HepG2 (cell line): ENCODE measurements around the gene CACNA1H. TPM values are rescaled to one million over a fixed set of nuclear protein-coding genes. Genes with fewer than 3 reads are reported as not detected.

Experiments
- ATAC-seq: fragments of 200-7000 bp; cut with Tn5 transposase; 3 replicates; pipeline ENCODE4 v1.9.1; 2020; ENCODE audit warnings: mild to moderate bottlenecking, moderate library complexity
- BruUV-seq: library from RNA; stranded (reverse); fragments of 400-500 nt; replicated peaks from 2 replicates; lab custom pipeline; 2021; lab: Mats Ljungman, UMichigan
- CTCF ChIA-PET: fragments of 300-600 bp; formaldehyde crosslinking; extraction: SDS; loops from one replicate; lab custom pipeline; 2021; ENCODE audit warnings: low total read pairs, inconsistent platforms, low intra/inter-chr PET ratio; lab: Yijun Ruan, JAX
- POLR2A ChIA-PET: fragments of 350-600 bp; sonication (Branson Sonifier 250); formaldehyde crosslinking; loops from one replicate; lab custom pipeline; 2020; ENCODE audit warnings: antibody characterized with exemption, inconsistent platforms; lab: Yijun Ruan, JAX
- DNase-seq: peaks from one replicate; pipeline ENCODE4 v3.0.0-alpha.2; 2015; ENCODE audit warnings: low spot score
- FAIRE-seq: peaks from 3 replicates; lab custom pipeline; 2011; peaks lifted over from hg19 to GRCh38; lab: Jason Lieb, UNC
- H2AFZ ChIP-seq: one replicate; pipeline ENCODE4 v1.6.1; 2011; ENCODE audit warnings: low read length, inconsistent platforms
- H3K27ac ChIP-seq: fragments of 300-600 bp; 3 replicates; pipeline ENCODE4 v1.8.0; 2011; ENCODE audit warnings: mixed run types, mild to moderate bottlenecking, mixed read lengths, low read length, inconsistent platforms; ENCODE audit not compliant: insufficient read depth; ENCODE audit errors: extremely low read length
- H3K27me3 ChIP-seq, 2 experiments: fragments of 200-600 bp in 1 of 2; 2 replicates in 1 of 2; 3 replicates in 1 of 2; pipeline versions ENCODE4 v1.6.0 to v1.8.0; 2011; ENCODE audit warnings: low read length in 2 of 2, mild to moderate bottlenecking in 2 of 2, moderate library complexity in 2 of 2, inconsistent platforms in 1 of 2; ENCODE audit not compliant: insufficient read depth in 2 of 2, control insufficient read depth in 1 of 2
- H3K36me3 ChIP-seq, 2 experiments: fragments of 200-600 bp in 1 of 2; replicated peaks in 1 of 2; 2 replicates in 1 of 2; 3 replicates in 1 of 2; pipeline versions ENCODE4 v1.5.1 to v1.8.0; 2011; ENCODE audit warnings: low read length in 2 of 2, inconsistent platforms in 1 of 2; ENCODE audit not compliant: insufficient read depth in 2 of 2, control insufficient read depth in 1 of 2
- H3K4me1 ChIP-seq: 2 replicates; pipeline ENCODE4 v1.5.1; 2012; ENCODE audit warnings: low read length, inconsistent platforms; ENCODE audit not compliant: insufficient read depth
- H3K4me2 ChIP-seq: 2 replicates; pipeline ENCODE4 v1.6.0; 2011; ENCODE audit warnings: low read depth, low read length, inconsistent platforms
- H3K4me3 ChIP-seq, 3 experiments: fragments of 200-600 bp in 1 of 3; sonication (generic), shearing (Covaris generic) in 1 of 3; replicated peaks in 1 of 3; 2 replicates each; pipeline ENCODE4 v1.5.1; 2011 to 2016; ENCODE audit warnings: low read length in 3 of 3, inconsistent platforms in 2 of 3, low read depth in 2 of 3, mild to moderate bottlenecking in 2 of 3, control low read depth in 1 of 3, mixed read lengths in 1 of 3; ENCODE audit not compliant: insufficient read depth in 1 of 3
- H3K79me2 ChIP-seq: one replicate; pipeline ENCODE4 v1.6.1; 2011; ENCODE audit warnings: low read length, inconsistent platforms; ENCODE audit not compliant: insufficient read depth
- H3K9ac ChIP-seq: 2 replicates; pipeline ENCODE4 v1.6.0; 2011; ENCODE audit warnings: mild to moderate bottlenecking, low read depth, low read length, inconsistent platforms; ENCODE audit not compliant: insufficient read depth
- H3K9me3 ChIP-seq: 2 replicates; pipeline ENCODE4 v1.5.1; 2012; ENCODE audit warnings: mild to moderate bottlenecking, low read length
- H4K20me1 ChIP-seq: 2 replicates; pipeline ENCODE4 v1.6.0; 2011; ENCODE audit warnings: inconsistent platforms, mild to moderate bottlenecking, low read length, moderate library complexity; ENCODE audit not compliant: insufficient read depth
- LBX2 ChIP-seq: sonication (generic); formaldehyde crosslinking; IDR thresholded peaks from 2 replicates; pipeline ENCODE4 v1.5.0; 2020; ENCODE audit warnings: missing genetic modification reagents, mild to moderate bottlenecking, borderline replicate concordance
- NKX3-1 ChIP-seq: sonication (generic); formaldehyde crosslinking; IDR thresholded peaks from 2 replicates; pipeline ENCODE4 v1.5.0; 2020; ENCODE audit warnings: missing genetic modification reagents
- RCOR2 ChIP-seq: IDR thresholded peaks from 2 replicates; pipeline ENCODE4 v1.6.1; 2016; ENCODE audit warnings: missing biosample characterization, missing genetic modification reagents
- REPIN1 ChIP-seq: sonication (generic); formaldehyde crosslinking; IDR thresholded peaks from 2 replicates; pipeline ENCODE4 v1.8.0; 2022; ENCODE audit warnings: missing genetic modification reagents, low read depth, mild to moderate bottlenecking, borderline replicate concordance
- U2AF2 ChIP-seq: fragments of 200-400 bp; formaldehyde crosslinking; IDR thresholded peaks from 2 replicates; pipeline ENCODE4 v1.6.1; 2017; ENCODE audit warnings: low read depth, mild to moderate bottlenecking, low read length
- ZBTB43 ChIP-seq: sonication (generic); formaldehyde crosslinking; conservative IDR thresholded peaks from 2 replicates; pipeline ENCODE4 v1.4.0; 2020; ENCODE audit warnings: missing genetic modification reagents
- ZNF232 ChIP-seq: sonication (generic); formaldehyde crosslinking; IDR thresholded peaks from 2 replicates; pipeline ENCODE4 v1.4.0; 2020; ENCODE audit warnings: missing genetic modification reagents, borderline replicate concordance
- ZNF496 ChIP-seq: sonication (generic); formaldehyde crosslinking; IDR thresholded peaks from 2 replicates; pipeline ENCODE4 v1.8.1; 2023; ENCODE audit warnings: mild to moderate bottlenecking, moderate library complexity, missing genetic modification reagents; ENCODE audit not compliant: insufficient replicate concordance
- ZNF639 ChIP-seq: conservative IDR thresholded peaks from 2 replicates; pipeline ENCODE4 v1.6.1; 2018; ENCODE audit warnings: missing genetic modification reagents
- ZZZ3 ChIP-seq: sonication (generic); formaldehyde crosslinking; IDR thresholded peaks from 2 replicates; pipeline ENCODE4 v1.4.0; 2020; ENCODE audit warnings: missing genetic modification reagents, mild to moderate bottlenecking, borderline replicate concordance
- WGBS: methylation state at CpG from one replicate; pipeline ENCODE4 v1.1.6; 2017; ENCODE audit warnings: low lambda C conversion rate; 5-methylcytosine and 5-hydroxymethylcytosine counted together
- in situ Hi-C: cut with HindIII; loops from 2 replicates; pipeline ENCODE4 v1.10.0; 2017; ENCODE audit warnings: low pct_unique_long_range_greater_than_20kb; ENCODE audit not compliant: extremely low pct_ligation_motif_present
- intact Hi-C: fragments of 100-400 bp; cut with micrococcal nuclease; formaldehyde crosslinking; loops from one replicate; pipeline ENCODE4 v1.10.0; 2022; ENCODE audit not compliant: unreplicated experiment
- polyA plus RNA-seq, 8 experiments: library from polyadenylated mRNA; depleted of rRNA in 3 of 8; stranded (reverse) in 7 of 8; unstranded in 1 of 8; fragments of >200 nt; fragmentation: Illumina TruSeq in 4 of 8; extraction: Trizol in 4 of 8; gene quantifications; 2 replicates each; pipeline versions ENCODE4 v1.2.1 to v1.2.3, GENCODE V29; 2011 to 2016; ENCODE audit warnings: low read depth in 4 of 8, missing spikeins in 1 of 8, mixed read lengths in 1 of 8; ENCODE audit not compliant: insufficient read depth in 1 of 8
- total RNA-seq, 5 experiments: library from RNA; depleted of rRNA; stranded (reverse); fragments of >200 nt; fragmentation: Illumina TruSeq; extraction: Trizol; gene quantifications; 2 replicates each; pipeline ENCODE4 v1.2.3, GENCODE V29; 2016; ENCODE audit warnings: low read depth in 1 of 5
- TF ChIP-seq, protein P1 (sequence below): IDR thresholded peaks from 2 replicates; pipeline ENCODE4 v1.6.1; 2016; ENCODE audit warnings: low read depth, control low read depth
- TF ChIP-seq, protein P2 (sequence below): sonication (generic); formaldehyde crosslinking; IDR thresholded peaks from 2 replicates; pipeline ENCODE4 v1.5.1; 2020; ENCODE audit warnings: missing genetic modification reagents, mild to moderate bottlenecking, borderline replicate concordance

Gene CACNA1H
- total and polyA plus RNA-seq, 2 of the 13 experiments (the other 11 are each of a cell fraction or from before 2014, with no cell fraction given) = 0.40 to 1.8 TPM

DNA sequence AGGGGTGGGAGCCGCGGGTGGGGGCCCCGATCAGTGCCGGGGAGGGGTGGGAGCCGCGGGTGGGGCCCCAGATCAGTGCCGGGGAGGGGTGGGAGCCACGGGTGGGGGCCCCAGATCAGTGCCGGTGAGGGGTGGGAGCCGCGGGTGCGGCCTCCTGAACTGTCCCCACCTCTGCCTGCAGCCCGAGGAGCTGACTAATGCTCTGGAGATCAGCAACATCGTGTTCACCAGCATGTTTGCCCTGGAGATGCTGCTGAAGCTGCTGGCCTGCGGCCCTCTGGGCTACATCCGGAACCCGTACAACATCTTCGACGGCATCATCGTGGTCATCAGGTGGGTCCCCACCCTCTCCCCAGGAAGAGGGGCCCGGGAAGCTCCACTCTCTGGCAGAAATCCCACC, 52.0 kb downstream of the CACNA1H start:
- CTCF ChIA-PET = no interaction called here
- no peak for FAIRE-seq
- BruUV-seq = no TSS peak

More for the DNA sequence above, 52.0 kb downstream of the CACNA1H start:
- in situ Hi-C loops = loop anchor here (25.0 kb wide), 1 partner anchor 393 kb away; the partner anchor contains the start of gene GNG13
- H3K79me2 ChIP-seq = no peaks in the 10 kb centered on the region
- H3K4me1 ChIP-seq = peaks cover 1% of the 10 kb centered on the region; the same call in 1 of the 2 replicates
- H3K9ac ChIP-seq = no peak overlapping the region
- H3K4me2 ChIP-seq = no peak overlapping the region
- 50% methylated on average over 6 of the region's 21 CpGs for WGBS
- DNase-seq = no peak
- ATAC-seq = no peak
- H3K4me3 ChIP-seq = no peak overlapping the region
- H3K9me3 ChIP-seq = no peaks in the 10 kb centered on the region
- intact Hi-C loops = no loop called here
- no peak overlapping the region for H3K27ac ChIP-seq
- TF ChIP-seq U2AF2 (no peak), ZNF232 (CRISPR knock-in tag) (no peak), RCOR2 (CRISPR knock-in tag) (no peak), ZNF496 (CRISPR knock-in tag) (no peak), NKX3-1 (CRISPR knock-in tag) (no peak), ZBTB43 (no peak), ZZZ3 (CRISPR knock-in tag) (no peak), ZNF639 (CRISPR knock-in tag) (no peak), LBX2 (CRISPR knock-in tag) (no peak), REPIN1 (CRISPR knock-in tag) (no peak)
- TF ChIP-seq, protein P1, sequence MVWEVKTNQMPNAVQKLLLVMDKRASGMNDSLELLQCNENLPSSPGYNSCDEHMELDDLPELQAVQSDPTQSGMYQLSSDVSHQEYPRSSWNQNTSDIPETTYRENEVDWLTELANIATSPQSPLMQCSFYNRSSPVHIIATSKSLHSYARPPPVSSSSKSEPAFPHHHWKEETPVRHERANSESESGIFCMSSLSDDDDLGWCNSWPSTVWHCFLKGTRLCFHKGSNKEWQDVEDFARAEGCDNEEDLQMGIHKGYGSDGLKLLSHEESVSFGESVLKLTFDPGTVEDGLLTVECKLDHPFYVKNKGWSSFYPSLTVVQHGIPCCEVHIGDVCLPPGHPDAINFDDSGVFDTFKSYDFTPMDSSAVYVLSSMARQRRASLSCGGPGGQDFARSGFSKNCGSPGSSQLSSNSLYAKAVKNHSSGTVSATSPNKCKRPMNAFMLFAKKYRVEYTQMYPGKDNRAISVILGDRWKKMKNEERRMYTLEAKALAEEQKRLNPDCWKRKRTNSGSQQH = no peak
- TF ChIP-seq, protein P2, sequence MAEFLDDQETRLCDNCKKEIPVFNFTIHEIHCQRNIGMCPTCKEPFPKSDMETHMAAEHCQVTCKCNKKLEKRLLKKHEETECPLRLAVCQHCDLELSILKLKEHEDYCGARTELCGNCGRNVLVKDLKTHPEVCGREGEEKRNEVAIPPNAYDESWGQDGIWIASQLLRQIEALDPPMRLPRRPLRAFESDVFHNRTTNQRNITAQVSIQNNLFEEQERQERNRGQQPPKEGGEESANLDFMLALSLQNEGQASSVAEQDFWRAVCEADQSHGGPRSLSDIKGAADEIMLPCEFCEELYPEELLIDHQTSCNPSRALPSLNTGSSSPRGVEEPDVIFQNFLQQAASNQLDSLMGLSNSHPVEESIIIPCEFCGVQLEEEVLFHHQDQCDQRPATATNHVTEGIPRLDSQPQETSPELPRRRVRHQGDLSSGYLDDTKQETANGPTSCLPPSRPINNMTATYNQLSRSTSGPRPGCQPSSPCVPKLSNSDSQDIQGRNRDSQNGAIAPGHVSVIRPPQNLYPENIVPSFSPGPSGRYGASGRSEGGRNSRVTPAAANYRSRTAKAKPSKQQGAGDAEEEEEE (CRISPR knock-in tag) = no peak
- no peak overlapping the region for H2AFZ ChIP-seq
- POLR2A ChIA-PET = no interaction called here
- H3K27me3 ChIP-seq = peaks cover 0 to 11% of the 10 kb centered on the region in 2 experiments; a peak in 2 of 5 replicates
- 0 out of 2 replicates have a peak, but pooled peaks cover under 1% of the 10 kb centered on the region for H4K20me1 ChIP-seq
- H3K36me3 ChIP-seq = no peaks in the 10 kb centered on the region
